OCI-LY3 (cell line): ENCODE results near the gene WFDC12.

Source experiments
- H2AFZ ChIP-seq: fragments of 200-600, 300-600 bp; shearing (Covaris generic); 2 replicates; pipeline ENCODE4 v1.6.0; 2014; ENCODE audit warnings: antibody characterized with exemption, low read depth, low read length
- H3K27ac ChIP-seq: fragments of 200-600, 300-600 bp; sonication (generic); 2 replicates; pipeline ENCODE4 v1.5.1; 2014; ENCODE audit warnings: mild to moderate bottlenecking, low read length, moderate library complexity, mixed read lengths
- H3K27me3 ChIP-seq: fragments of 200-600, 300-600 bp; sonication (generic); 2 replicates; pipeline ENCODE4 v1.6.1; 2014; ENCODE audit warnings: low read depth, low read length, mixed read lengths
- H3K36me3 ChIP-seq: fragments of 200-600, 300-600 bp; sonication (generic); replicated peaks from 2 replicates; pipeline ENCODE3; 2014; ENCODE audit warnings: low read depth, low read length, mixed read lengths
- H3K4me1 ChIP-seq: fragments of 300-600, 200-600 bp; sonication (generic); 2 replicates; pipeline ENCODE4 v1.6.1; 2014; ENCODE audit warnings: low read length, mixed read lengths
- H3K4me2 ChIP-seq: fragments of 200-600, 300-600 bp; sonication (generic); 2 replicates; pipeline ENCODE4 v1.6.1; 2014; ENCODE audit warnings: low read length, mixed read lengths
- H3K4me3 ChIP-seq: fragments of 300-600, 200-600 bp; sonication (generic); 2 replicates; pipeline ENCODE4 v1.5.1; 2014; ENCODE audit warnings: antibody characterized with exemption, mild to moderate bottlenecking, low read length, moderate library complexity
- H3K79me2 ChIP-seq: fragments of 300-600, 200-600 bp; shearing (Covaris generic); 2 replicates; pipeline ENCODE4 v1.6.1; 2014; ENCODE audit warnings: mild to moderate bottlenecking, low read length, mixed read lengths
- H3K9ac ChIP-seq: fragments of 300-600, 200-600 bp; shearing (Covaris generic); 2 replicates; pipeline ENCODE4 v1.6.0; 2014; ENCODE audit warnings: mild to moderate bottlenecking, low read length, moderate library complexity
- H3K9me3 ChIP-seq: fragments of 200-600, 300-600 bp; shearing (Covaris generic); 2 replicates; pipeline ENCODE4 v1.6.1; 2014; ENCODE audit warnings: low read length, mixed read lengths; ENCODE audit not compliant: insufficient read depth
- H4K20me1 ChIP-seq: fragments of 200-600, 300-600 bp; sonication (generic); 2 replicates; pipeline ENCODE4 v1.6.1; 2016; ENCODE audit warnings: low read length, mixed read lengths; ENCODE audit not compliant: insufficient read depth
- EZH2phosphoT487 ChIP-seq: fragments of 200-600 bp; shearing (Covaris generic); IDR thresholded peaks from 2 replicates; pipeline ENCODE4 v1.6.1; 2018; ENCODE audit warnings: antibody characterized with exemption, mixed run types, low read depth
- TF ChIP-seq, protein P1 (sequence below): fragments of 200-600, 300-600 bp; sonication (generic); IDR thresholded peaks from 2 replicates; pipeline ENCODE4 v1.5.1; 2014; ENCODE audit warnings: antibody characterized with exemption, low read length, low read depth

The WFDC12 gene

DNA sequence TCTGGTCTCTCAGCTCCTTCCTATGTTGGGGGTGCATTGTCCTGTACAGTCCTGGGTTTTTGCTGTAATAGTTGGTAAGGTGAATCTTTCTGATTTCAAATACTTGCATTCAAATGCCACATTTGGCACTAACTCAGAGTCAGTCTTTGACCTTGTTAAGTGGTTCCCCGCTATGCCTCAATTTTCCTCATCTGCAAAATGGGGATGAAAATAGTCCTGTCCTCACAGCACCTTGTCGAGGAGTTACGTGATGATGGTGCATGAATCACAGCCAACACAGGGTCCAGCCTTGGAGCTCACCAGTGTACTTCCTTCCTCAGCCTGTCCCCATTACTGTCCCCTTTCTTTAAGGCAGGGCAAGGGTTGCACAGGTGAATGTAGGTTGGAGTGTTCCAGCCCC is 10.4 kb downstream of the WFDC12 start:
- H4K20me1 ChIP-seq, result no peaks in the 10 kb centered on the region
- no peak overlapping the region for H3K9ac ChIP-seq
- H3K4me1 ChIP-seq, result peaks cover 10% of the 10 kb centered on the region
- no peak overlapping the region for H3K27ac ChIP-seq
- H3K4me2 ChIP-seq, result no peak overlapping the region
- TF ChIP-seq, protein P1, sequence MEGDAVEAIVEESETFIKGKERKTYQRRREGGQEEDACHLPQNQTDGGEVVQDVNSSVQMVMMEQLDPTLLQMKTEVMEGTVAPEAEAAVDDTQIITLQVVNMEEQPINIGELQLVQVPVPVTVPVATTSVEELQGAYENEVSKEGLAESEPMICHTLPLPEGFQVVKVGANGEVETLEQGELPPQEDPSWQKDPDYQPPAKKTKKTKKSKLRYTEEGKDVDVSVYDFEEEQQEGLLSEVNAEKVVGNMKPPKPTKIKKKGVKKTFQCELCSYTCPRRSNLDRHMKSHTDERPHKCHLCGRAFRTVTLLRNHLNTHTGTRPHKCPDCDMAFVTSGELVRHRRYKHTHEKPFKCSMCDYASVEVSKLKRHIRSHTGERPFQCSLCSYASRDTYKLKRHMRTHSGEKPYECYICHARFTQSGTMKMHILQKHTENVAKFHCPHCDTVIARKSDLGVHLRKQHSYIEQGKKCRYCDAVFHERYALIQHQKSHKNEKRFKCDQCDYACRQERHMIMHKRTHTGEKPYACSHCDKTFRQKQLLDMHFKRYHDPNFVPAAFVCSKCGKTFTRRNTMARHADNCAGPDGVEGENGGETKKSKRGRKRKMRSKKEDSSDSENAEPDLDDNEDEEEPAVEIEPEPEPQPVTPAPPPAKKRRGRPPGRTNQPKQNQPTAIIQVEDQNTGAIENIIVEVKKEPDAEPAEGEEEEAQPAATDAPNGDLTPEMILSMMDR, result no peak
- TF ChIP-seq EZH2phosphoT487, result no peak
- H3K27me3 ChIP-seq, result no peaks in the 10 kb centered on the region
- H2AFZ ChIP-seq, result no peak overlapping the region
- H3K4me3 ChIP-seq, result no peak overlapping the region
- no peaks in the 10 kb centered on the region for H3K36me3 ChIP-seq
- no peaks in the 10 kb centered on the region for H3K79me2 ChIP-seq
- H3K9me3 ChIP-seq, result no peaks in the 10 kb centered on the region

DNA sequence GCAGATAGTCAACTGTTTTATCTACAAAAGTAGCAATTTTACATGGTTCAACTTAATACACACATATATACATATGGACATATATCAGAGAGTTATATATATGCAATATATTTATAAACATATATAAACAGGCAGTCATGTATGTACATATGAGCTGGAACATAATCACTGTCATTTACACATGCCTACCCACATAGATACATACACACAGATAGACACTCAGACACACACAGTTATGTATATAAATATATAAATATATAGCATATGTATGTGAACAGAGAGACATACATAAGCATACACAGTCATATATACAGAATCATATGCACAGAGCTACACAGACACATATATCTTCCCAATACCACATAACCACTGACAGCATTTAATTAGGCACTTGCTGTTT is 11.5 kb downstream of the WFDC12 start:
- Histone ChIP-seq H3K36me3 (no peaks in the 10 kb centered on the region), H3K79me2 (no peaks in the 10 kb centered on the region), H4K20me1 (no peaks in the 10 kb centered on the region), H3K9me3 (no peaks in the 10 kb centered on the region), H3K4me3 (no peak overlapping the region), H3K4me2 (no peak overlapping the region), H3K27ac (no peak overlapping the region), H3K4me1 (peaks cover 10% of the 10 kb centered on the region), H2AFZ (no peak overlapping the region), H3K9ac (no peak overlapping the region), H3K27me3 (no peaks in the 10 kb centered on the region)
- no peak for TF ChIP-seq EZH2phosphoT487
- TF ChIP-seq, protein P1, result no peak

DNA sequence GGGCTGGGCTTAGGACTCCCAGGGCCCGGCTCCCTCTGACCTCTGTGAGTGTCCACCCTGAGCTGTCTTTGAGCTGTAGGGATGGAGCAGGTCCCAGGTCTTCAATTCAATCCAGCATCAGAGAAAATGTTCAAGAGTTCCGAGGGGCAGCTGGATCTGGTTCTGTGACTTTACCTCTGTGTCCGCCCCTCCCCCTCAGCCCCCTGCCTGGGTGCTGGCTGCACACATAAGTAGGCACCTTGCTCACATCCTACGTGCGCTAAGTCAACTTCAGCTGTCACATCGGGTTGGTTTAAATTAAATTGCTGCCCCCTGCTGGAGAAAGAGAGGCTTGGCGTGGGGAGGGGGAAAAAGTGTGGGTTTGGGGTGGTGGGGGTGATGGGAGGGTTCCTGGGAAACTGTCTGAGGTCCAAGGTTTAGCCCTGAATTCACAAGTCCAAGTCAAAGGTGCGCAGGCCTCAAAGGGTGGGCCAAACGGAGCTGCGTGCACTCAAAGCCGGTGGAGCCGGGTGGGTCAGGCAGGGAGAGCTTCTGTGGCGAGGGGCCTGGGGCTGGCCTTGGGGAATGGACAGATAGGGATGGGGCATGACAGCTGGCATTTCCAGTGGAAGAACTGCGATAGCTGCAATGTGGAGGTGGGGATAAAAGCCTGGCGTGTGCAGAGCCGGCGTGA is 12.3 kb downstream of the WFDC12 start:
- H2AFZ ChIP-seq, result no peak overlapping the region

DNA sequence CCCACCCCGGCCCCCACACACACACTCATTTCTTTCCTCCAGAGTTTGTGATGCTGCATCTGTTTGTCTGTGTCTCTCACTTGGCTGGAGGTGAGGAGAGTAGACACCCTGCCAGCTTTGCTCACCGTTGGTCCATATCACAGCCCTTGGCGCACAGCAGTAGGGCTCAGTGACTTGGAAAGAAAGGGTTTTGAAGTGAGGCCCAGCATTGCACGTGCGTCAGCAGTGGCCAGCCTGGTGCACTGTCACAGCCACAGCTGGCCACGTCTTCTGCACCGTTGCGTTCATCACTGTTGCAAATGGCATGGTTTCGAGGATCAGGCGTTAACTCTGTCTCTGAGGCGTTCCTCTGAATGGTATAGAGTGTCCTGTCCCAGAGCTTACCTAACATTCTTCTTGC is 13.0 kb downstream of the WFDC12 start:
- Histone ChIP-seq H3K36me3 (no peaks in the 10 kb centered on the region), H4K20me1 (no peaks in the 10 kb centered on the region), H3K79me2 (no peaks in the 10 kb centered on the region), H3K27ac (no peak overlapping the region), H3K9ac (no peak overlapping the region), H3K4me2 (no peak overlapping the region), H3K27me3 (no peaks in the 10 kb centered on the region), H3K4me1 (peaks cover 10% of the 10 kb centered on the region), H3K4me3 (no peak overlapping the region), H2AFZ (no peak overlapping the region), H3K9me3 (no peaks in the 10 kb centered on the region)
- no peak for TF ChIP-seq EZH2phosphoT487

More for the DNA sequence above, 12.3 kb downstream of the WFDC12 start:
- no peaks in the 10 kb centered on the region for H3K27me3 ChIP-seq
- no peaks in the 10 kb centered on the region for H3K9me3 ChIP-seq
- no peaks in the 10 kb centered on the region for H3K79me2 ChIP-seq
- no peak overlapping the region for H3K9ac ChIP-seq
- H3K4me2 ChIP-seq, result no peak overlapping the region
- H3K27ac ChIP-seq, result no peak overlapping the region
- no peaks in the 10 kb centered on the region for H4K20me1 ChIP-seq
- TF ChIP-seq, protein P1, result peak; percentile 95
- TF ChIP-seq EZH2phosphoT487, result no peak
- peaks cover 10% of the 10 kb centered on the region for H3K4me1 ChIP-seq
- no peaks in the 10 kb centered on the region for H3K36me3 ChIP-seq
- H3K4me3 ChIP-seq, result no peak overlapping the region

DNA sequence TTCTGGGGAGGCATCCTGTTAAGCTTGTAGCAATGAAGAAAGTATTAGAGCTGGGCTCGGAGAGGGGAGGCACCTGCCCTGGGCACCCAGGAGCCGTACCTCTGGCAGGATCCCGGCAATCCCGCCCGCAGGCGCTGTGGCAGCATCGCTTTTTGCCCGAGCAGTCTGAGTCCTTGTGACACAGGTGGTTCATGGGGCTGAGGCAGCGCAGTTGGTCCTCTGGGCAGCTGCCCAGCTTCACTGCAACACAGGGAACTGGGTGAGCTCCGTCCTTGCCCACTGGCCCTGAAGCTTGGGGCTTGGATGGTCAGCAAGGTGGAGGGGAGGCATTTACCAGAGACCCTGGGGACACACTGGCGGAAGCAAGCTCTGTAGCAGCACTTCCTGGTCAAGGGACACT is 14.0 kb downstream of the WFDC12 start:
- no peaks in the 10 kb centered on the region for H4K20me1 ChIP-seq
- no peaks in the 10 kb centered on the region for H3K9me3 ChIP-seq
- no peaks in the 10 kb centered on the region for H3K79me2 ChIP-seq
- H3K9ac ChIP-seq, result no peak overlapping the region
- H3K27ac ChIP-seq, result no peak overlapping the region
- H2AFZ ChIP-seq, result no peak overlapping the region
- H3K4me1 ChIP-seq, result peaks cover 6% of the 10 kb centered on the region
- H3K27me3 ChIP-seq, result no peaks in the 10 kb centered on the region
- TF ChIP-seq EZH2phosphoT487, result no peak
- TF ChIP-seq, protein P1, result no peak
- H3K4me3 ChIP-seq, result no peak overlapping the region
- H3K36me3 ChIP-seq, result no peaks in the 10 kb centered on the region
- no peak overlapping the region for H3K4me2 ChIP-seq
